ENCODE results near the gene CAMKMT.
A peak's percentile ranks its signal among the peaks of the same experiment; 100 is the strongest.
"Not testable (repeated sequence)": the region's sequence is repeated elsewhere in the genome, so short reads cannot be mapped to it uniquely, and the experiment has no call there.

Gene CAMKMT

DNA sequence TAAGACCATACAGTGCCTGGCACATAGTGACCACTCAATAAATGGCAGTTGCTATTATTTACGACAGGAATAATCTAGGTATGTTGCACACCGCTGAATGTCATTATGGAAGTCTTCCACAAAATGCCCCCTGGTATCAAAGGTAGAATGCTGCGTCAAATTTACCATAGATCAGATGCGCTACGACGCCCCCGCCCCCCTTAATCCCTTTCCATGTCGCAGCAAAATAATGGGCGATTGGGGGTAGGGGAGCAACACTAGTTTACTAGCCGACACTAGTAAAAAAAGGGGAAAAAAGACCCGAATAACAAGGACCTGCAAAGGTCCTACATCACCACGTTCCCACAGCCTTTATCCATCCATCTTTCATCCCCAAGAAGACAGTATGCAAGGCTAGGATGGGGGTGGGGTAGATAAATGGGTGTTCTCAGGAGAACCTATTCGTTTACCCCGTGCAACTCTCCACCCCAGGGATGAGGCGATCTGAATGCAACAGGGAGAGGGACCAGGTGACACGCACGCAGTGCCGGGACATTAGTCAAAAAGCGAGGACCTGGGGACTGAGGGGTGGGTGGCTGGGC, 908 bp upstream of the CAMKMT start:
- no peak for DNase-seq (ENCODE audit: low spot score)

DNA sequence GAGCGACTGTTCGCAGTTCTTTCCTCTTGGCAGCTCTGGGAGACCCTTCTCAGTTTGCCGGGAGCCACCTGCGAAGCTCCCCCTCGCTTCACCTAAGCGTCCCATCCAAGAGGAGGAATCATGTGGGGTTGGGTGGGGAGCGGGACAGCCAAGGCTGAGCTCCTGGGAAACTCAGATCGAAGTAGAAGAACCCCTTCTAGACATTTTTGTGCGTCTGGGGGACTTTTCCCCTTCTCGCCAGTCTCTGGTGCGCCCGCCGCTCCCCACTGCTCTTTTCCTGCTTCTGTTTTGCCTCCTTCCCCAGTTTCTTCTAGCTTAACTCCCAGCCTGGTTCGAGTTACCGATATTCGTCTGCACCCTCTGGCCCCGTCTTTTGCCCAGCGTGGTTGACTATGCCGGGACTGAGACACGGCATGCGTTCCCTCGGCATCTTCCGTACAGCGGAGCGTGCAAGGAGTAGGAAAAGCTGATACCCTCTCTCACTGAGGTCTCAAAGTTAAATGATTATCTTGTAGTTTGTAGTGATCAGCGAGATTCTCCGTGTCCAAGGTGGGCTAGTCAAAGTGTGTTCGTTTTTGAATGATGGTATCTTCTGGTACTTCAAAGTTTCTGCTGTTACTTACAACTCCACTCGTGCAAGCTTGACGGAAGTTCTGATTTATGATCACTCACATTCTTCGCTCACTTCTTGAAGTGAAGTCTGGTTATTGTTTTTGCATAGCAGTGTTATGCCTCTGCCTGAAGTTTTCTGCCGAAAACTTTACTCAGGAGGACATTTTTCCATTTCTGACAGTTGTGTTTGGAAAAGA, 664 bp downstream of the CAMKMT start:
- DNase-seq (ENCODE audit: low spot score), result peak; percentile 59

DNA sequence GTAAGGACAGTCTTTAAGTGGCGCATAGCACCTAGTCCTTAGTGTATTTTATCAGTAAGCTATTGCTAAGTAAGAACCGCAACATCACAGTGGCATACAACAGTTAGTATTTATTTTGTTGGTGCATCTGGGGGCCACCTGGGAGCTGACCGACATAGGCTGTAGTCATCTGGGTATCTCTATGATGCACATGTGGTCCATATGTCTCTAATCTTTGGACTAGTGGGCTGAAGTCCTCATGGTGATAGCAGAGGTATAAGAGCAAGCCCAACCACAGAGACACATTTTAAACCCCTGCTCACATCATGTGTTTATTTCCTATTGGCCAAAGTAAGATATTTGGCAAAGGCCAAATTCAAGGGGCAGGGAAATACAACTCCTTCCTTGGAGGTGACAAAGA, 2.9 kb downstream of the CAMKMT start:
- DNase-seq (ENCODE audit: low spot score), result no peak

DNA sequence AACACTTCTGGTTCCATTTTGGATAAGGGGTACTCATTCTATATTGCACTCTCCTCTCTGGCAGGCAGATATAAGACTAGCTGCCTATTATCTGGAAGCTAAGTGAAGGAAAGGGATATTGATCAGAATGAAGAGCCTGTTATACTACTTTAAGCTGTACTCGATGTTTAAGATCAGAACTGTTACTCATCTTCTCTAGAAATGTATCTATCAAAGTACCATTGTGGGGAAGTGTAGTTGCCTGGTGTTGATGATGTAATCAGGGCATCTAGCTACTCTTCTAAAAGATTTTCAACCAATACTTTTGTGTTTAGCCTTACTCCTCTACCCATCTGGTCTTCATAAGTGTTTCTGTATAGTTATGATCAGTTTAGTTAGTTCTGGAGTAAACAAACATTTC, 5.8 kb downstream of the CAMKMT start:
- no peak for DNase-seq (ENCODE audit: low spot score)

DNA sequence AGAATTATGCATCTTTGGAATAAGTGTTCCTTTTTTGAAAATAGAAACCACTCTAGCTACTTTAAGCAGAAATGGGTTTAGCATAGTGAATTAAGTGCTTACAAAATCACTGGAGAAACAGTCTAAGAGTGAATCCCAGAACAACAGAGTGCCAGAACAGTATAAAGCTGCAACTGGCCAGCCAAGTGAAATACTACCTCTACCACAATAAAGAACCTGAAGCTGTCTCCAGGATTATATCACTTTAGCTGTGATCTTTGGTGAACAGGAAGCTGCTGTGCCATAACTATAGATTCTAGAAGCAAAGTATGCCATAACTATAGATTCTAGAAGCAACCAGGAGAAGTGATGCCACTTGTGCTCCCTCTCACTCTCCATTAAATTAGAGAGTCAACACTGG, 7.6 kb downstream of the CAMKMT start:
- no peak for DNase-seq (ENCODE audit: low spot score)

DNA sequence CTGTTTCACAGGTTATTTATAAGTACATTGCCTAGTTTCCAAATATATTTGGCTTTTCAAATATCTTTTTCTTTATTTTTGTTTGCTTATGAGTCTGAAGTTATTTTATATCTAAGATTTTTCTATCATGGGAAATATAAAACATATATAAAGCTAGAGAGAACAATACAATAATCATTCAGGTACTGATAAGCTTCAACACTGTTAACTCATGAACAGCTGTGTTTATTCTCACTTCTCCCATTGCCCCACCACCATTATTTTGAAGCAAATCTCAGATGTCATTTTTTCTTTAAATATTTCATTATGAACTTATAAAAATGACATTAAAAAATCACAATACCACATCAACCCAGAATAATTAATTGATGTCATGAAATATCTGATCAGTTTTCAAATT, 9.7 kb downstream of the CAMKMT start:
- no peak for DNase-seq (ENCODE audit: low spot score)

DNA sequence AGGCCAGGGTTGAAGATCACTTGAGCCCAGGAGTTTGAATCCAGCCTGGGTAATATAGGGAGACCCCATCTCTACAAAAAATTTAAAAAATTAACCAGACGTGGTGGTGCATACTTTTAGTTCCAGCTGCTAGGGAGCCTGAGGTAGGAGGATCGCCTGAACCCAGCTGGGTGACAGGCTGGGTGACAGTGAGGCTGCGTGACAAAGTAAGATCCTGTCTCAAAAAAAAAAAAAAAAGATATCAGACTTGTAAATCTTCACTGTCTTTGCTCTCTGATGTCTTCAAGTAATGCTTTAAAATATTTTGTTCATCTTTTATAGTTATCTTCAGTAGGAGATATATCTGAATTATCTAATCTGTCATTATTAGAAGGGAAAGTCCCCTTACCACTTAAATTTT, 10.5 kb downstream of the CAMKMT start:
- no peak for DNase-seq (ENCODE audit: low spot score)

DNA sequence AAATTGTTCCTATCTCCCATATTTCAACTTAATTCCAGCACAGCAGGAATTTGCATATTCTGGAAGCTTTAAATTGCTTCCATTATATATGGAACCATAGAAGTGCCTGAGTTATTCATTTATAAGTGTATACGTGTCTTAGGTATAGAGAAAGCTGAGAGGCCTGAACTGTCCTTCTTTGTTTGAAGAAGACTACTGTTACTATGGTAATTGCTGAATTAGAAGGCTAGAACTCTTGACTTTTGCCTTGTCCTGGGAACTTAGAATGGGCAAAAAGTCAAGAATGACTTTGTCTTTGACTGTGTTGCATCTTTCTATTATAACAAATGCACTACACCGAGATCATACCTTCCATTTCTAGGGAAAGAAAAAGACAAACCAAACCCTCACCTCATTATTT, 15.7 kb downstream of the CAMKMT start:
- no peak for DNase-seq (ENCODE audit: low spot score)

DNA sequence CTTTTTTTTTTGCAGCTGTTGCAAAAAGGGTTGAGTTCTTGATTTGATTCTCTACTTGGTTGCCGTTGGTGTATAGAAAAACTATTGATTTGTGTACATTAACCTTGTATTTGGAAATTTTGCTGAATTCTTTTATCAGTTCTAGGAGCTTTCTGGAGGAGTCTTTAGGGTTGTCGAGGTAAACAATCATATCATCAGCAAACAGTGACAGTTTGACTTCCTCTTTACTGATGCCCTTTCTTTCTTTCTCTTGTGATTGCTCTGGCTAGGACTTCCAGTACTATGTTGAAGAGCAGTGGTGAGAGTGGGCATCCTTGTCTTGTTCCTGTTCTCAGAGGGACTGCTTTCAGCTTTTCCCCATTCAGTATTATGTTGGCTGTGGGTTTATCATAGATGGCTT, 23.5 kb downstream of the CAMKMT start:
- DNase-seq (ENCODE audit: low spot score), result not testable (repeated sequence)

DNA sequence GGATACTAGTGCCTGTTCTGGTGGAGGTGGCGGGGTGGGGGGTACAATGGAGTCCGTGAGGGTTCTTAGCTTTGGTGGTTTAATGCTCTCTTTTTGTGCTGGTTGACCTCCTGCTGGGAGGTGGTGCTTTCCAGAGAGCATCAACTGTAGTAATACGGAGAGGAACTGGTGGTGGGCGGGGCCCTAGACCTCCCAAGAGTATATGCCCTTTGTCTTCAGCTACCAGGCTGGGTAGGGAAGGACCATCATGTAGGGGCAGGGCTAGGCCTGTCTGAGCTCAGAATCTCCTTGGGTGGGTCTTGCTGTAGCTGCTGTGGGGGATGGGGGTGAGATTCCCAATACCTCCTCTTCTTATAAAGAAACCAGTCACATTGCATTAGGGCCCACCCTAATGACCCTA, 27.1 kb downstream of the CAMKMT start:
- DNase-seq (ENCODE audit: low spot score), result no peak

DNA sequence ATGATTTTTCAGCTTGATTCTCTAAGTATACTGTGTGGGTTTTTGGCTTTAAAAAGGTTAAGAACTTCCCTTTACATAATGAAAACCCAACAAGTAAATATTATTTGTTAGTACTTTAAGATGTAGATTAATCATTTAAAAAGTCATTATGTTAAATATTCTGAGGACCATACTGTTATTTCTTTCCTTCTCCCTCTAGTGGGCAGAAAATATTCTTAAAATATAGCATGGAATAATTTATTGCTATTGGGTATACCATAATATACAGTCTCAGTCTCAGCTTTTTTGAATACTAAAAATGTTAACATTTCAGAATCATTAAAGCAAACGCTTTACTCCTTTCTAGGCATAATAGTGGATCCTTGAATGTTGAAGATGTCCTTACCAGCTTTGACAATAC, 28.1 kb downstream of the CAMKMT start:
- no peak for DNase-seq (ENCODE audit: low spot score)

DNA sequence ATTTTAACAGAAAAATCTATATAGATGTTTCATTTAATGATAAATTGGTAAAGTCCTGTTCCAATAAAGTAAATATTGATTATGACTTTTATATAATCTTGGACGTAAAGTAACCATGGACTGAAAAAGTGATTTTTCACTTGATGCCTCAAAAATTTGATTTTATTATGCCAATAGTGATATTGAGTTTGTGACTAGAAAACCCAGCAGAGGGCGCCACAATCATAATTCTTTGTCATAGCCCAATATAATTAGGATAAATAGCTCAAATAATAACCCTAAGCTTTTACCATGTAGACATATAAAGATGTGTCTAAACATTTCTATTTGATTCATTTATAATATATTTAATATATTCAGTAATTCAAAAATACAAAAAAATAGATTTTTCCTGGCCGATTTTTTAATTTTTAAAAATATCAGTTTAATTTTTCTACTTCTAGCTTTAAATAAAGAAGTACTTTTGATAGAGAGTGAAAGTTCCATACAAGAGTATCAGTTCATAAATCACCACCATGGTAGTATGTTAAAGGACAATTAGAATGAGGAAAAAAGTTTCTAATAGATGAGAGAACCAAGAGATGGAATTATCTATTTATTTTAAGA, 30.7 kb downstream of the CAMKMT start:
- peak; percentile 26 for DNase-seq (ENCODE audit: low spot score)

DNA sequence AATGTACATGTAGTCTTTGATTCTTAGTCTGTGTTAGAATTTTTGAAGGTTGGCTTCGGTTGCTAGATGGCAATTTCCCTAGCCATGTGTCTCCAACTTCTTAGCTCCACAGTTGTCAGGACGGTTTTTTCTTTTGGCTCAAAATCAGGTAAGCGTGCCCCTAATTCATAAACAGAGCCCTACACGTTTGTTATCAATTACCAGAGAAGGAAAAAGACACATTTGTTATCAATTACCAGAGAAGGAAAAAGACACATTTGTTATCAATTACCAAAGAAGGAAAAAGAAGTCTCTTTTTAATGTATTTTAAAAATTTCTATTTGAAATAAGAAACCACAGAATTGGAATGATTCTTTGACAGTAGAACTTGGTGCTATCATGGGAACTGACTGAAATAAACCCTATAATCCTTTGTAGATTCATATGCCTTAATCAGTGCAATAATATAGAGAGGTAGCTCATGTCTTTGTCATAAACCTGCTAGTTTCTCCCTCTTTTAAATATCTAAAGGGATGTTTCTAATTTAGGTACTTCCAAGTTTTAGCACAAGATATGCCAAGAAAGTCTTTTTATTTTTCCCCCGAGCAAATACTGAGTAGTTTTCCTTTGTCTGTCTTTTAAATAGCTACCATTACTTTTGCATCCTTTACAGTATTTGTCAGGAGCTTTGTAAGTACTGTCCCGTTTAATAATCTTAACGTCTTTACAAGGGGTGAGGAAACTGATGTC, 35.9 kb downstream of the CAMKMT start:
- no peak for DNase-seq (ENCODE audit: low spot score)

DNA sequence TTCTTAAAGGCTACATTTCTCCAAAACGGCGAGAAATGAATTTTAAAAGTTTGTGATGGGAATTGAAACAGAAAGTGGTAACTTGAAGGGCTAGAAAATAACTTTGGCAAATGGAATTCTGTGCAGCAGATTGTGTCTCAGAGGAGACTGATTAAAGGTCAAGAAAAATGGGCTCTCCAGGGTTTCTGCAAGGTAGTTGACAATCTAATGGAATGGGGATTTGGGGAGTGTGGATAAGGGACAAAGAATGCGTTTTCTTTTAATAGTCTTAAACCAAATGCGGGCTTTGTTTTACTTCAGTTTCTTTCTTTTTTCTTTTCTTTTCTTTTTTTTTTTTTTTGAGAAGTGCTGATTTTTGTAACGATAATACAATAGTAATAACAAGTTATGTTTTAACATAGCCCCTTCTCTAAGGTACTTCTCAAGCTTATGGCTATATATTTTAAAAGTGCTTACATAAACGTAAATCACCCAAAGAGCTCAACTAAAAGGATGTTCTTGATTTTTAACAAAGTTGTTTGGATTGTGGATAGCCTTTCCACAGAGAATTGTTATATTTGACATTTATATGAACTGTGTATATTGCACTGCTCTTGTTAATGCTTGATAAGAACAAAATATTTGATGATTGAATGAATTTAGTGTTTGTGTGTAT, 36.6 kb downstream of the CAMKMT start:
- DNase-seq (ENCODE audit: low spot score), result no peak

DNA sequence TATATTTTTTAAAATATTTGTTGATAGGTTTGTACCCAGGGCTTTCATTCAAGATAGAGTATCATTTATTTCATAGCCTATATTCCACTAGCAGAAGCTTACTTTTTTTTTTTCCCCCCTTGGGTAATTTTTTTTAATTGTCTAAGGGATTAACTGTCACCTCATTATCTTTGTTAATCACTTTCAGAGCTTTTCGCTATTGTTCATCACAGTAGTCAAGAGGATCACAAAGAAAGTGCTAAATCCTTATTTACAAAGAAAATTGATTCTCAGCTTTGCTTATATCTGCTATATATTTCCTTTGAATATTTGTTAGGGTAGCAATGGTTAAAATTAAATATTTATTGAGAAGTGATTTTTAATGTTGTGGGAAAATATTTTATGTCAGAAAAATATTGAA, 59.0 kb downstream of the CAMKMT start:
- DNase-seq (ENCODE audit: low spot score), result no peak

DNA sequence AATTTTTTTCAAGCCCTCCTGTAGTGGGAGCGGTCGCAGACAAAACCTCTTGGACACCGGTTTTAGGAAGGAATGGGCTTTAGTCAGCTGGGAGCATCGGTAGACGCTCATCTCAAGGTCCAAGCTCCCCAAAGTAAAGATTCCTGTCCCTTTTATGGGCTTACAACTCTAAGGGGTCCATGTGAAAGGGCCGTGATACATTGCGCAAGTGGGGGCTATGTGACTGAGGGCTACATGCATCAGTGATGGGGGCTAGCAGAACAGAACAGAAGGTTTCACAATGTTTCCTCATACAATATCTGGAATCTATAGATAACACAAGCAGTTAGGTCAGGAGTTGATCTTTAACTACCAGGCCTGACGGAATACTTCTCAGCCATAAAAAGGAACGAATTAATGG, 62.5 kb downstream of the CAMKMT start:
- DNase-seq (ENCODE audit: low spot score), result no peak

DNA sequence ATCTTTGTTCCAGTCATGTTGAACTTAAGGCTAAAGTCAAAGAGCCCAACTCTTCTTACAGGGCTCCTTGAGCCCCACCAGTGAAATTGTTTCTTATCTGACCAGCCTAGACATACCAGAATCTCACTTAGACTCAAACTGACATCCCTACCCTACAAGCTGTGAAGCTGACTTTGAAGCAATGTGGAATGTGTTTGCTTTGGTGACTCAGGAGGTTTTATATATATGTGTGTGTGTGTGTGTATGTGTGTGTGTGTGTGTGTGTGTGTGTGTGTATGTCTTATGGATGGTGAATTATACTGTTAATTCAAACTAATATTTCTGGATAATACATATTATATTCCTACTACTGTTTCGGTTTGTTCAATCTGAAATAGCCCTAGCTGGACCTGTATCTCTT, 67.3 kb downstream of the CAMKMT start:
- peak; percentile 27 for DNase-seq (ENCODE audit: low spot score)

DNA sequence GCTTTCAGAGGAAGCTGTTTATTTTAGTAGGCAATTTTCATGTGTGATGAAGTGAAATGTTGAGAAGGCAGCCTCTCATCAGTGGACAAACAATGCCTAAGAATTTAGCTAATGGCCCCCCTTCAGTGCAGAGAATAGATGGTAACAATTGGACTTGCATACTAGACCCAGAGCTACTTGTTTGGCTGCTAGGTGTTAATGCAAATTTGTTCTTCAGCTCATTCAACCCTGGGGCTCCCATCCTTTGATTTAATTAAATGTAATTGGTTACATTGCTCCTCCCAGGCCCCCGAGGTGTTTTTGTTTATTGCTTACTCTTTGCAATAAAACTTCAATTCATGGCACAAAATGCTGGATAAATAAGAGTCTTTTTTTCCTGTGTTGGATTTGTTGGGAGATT, 68.6 kb downstream of the CAMKMT start:
- DNase-seq (ENCODE audit: low spot score), result no peak

DNA sequence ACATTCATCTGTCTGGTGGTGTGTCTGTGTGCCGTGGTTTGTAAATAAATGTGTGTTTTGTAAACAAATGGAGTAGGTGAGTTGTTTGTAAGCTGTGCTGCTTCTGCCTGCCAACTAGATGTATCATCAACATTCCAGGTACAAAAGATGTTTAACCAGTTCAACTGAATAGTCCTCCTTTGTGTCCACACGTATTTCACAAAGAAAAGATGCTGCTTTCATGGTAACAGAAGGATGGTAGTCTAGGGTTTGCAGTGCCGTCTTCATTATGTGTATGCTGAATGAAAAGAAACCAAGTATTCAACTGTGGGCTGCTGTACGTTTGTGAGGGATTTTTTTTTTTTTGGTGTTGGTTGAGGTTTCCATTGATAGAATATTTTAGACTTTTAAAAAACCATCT, 72.1 kb downstream of the CAMKMT start:
- peak; percentile 18 for DNase-seq (ENCODE audit: low spot score)

DNA sequence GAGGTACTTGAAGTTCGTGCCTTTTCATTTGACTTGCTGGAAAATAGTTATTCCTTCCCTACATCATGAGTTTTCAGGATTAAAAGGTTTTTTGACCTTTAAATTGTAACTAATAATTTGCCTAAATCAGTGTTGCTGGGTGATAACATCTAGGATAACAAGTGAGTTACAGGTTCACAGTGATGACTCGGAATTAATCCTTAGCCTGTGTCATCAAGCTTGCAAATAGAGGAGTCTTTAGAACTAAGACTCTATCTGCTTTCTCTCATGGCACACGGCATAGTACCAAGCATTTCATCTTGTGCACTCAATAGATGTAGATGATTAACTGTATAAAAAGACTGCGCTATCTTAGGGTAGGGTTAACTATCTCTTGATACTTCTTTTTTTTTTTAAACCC, 79.5 kb downstream of the CAMKMT start:
- DNase-seq (ENCODE audit: low spot score), result peak; percentile 65

DNA sequence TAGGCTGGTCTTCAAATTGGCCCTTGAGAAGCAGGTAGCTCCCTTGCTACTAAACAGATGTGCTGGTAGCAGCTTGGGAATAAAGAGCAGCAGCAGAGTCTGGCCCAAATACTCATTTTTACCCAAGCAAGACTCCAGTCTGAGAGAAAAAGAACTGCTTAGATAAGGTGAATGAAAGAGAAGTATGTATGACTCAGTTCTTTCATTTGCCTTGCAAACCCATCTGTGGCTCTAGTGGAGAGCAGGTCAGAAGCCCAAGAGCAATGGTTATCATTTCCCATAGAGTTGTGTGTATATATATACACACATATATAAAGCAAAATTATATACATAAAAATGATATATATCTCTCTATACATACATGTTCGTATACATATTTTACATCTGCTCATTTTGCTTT, 80.3 kb downstream of the CAMKMT start:
- peak; percentile 4 for DNase-seq (ENCODE audit: low spot score)

DNA sequence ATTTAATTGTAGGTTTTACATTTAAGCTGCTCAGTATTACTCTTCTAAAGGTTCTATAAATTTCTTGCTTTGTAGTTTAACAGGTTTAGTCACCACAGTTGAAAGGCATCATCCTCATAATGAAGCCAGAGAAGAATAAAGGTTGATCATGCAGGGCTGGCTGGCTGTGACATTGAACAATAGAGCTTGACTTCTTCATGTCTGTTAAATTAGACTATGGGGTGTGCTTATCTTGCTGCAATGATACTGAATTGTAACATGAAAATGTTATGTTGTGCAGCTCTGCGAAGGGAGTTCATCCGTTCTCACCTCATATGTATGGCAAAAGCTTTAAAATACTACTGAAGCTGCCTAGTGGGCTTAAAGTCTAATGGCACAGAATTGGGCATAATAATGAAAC, 81.8 kb downstream of the CAMKMT start:
- DNase-seq (ENCODE audit: low spot score), result no peak
